CD8-positive, alpha-beta memory T cell (primary cell): ENCODE results near the gene DCLK1. TPM values are rescaled to one million over a fixed set of nuclear protein-coding genes. Genes with fewer than 3 reads are reported as not detected.

Experiments
- CTCF ChIA-PET: fragments of 350-600 bp; sonication (Branson Sonifier 250); formaldehyde crosslinking; loops from one replicate; lab custom pipeline; 2021; ENCODE audit warnings: antibody characterized with exemption; lab: Charles Lee
- POLR2A ChIA-PET: fragments of 350-600 bp; sonication (Branson Sonifier 250); formaldehyde crosslinking; loops from one replicate; lab custom pipeline; 2021; ENCODE audit warnings: antibody characterized with exemption; lab: Charles Lee
- DNase-seq, 5 donors: peaks; one replicate each; pipeline versions ENCODE4 v3.0.0 to v3.0.0-alpha.2; 2020 to 2022; ENCODE audit warnings: mixed read lengths in 1 of 5
- H3K27ac ChIP-seq: one replicate; pipeline ENCODE4 v1.7.0; 2013; ENCODE audit warnings: low read depth, mild to moderate bottlenecking, low read length, moderate library complexity
- H3K27me3 ChIP-seq: 2 replicates; pipeline ENCODE4 v1.7.0; 2013; ENCODE audit warnings: low read length, mild to moderate bottlenecking; ENCODE audit not compliant: insufficient read depth, poor library complexity, severe bottlenecking
- H3K36me3 ChIP-seq: 2 replicates; pipeline ENCODE4 v1.7.0; 2013; ENCODE audit warnings: mild to moderate bottlenecking, low read length, moderate library complexity; ENCODE audit not compliant: insufficient read depth
- H3K4me1 ChIP-seq: 2 replicates; pipeline ENCODE4 v1.7.0; 2013; ENCODE audit warnings: mild to moderate bottlenecking, low read length, moderate library complexity; ENCODE audit not compliant: insufficient read depth
- H3K4me3 ChIP-seq: 2 replicates; pipeline ENCODE4 v1.7.0; 2013; ENCODE audit warnings: mild to moderate bottlenecking, low read length
- H3K9me3 ChIP-seq: 2 replicates; pipeline ENCODE4 v1.7.0; 2013; ENCODE audit warnings: mild to moderate bottlenecking, low read length
- H3K27ac Mint-ChIP-seq, 8 donors: one replicate each; pipeline ENCODE4 v1.8.0; 2020 to 2021; ENCODE audit warnings: mixed read lengths in 8 of 8, mild to moderate bottlenecking in 6 of 8, inconsistent platforms in 3 of 8, moderate library complexity in 3 of 8
- H3K27me3 Mint-ChIP-seq, 2 donors: one replicate each; pipeline ENCODE4 v1.8.0; 2020 to 2021; ENCODE audit warnings: mixed read lengths in 2 of 2, mild to moderate bottlenecking in 1 of 2, moderate library complexity in 1 of 2
- H3K36me3 Mint-ChIP-seq, 3 donors: one replicate each; pipeline ENCODE4 v1.8.0; 2020 to 2021; ENCODE audit warnings: mixed read lengths in 3 of 3, inconsistent platforms in 1 of 3, mild to moderate bottlenecking in 1 of 3
- H3K4me1 Mint-ChIP-seq, 3 donors: one replicate each; pipeline ENCODE4 v1.8.0; 2020 to 2021; ENCODE audit warnings: mixed read lengths in 3 of 3, inconsistent platforms in 1 of 3, mild to moderate bottlenecking in 1 of 3
- H3K4me3 Mint-ChIP-seq, 7 donors: one replicate each; pipeline ENCODE4 v1.8.0; 2020 to 2021; ENCODE audit warnings: mixed read lengths in 7 of 7, mild to moderate bottlenecking in 6 of 7, moderate library complexity in 4 of 7, inconsistent platforms in 2 of 7
- H3K9me3 Mint-ChIP-seq, 5 donors: one replicate each; pipeline ENCODE4 v1.8.0; 2020 to 2022; ENCODE audit warnings: mixed read lengths in 5 of 5, mild to moderate bottlenecking in 3 of 5, moderate library complexity in 2 of 5, inconsistent platforms in 1 of 5
- polyA plus RNA-seq: library from polyadenylated mRNA; unstranded; fragments of 300-500 nt; fragmentation: Illumina TruSeq; gene quantifications from one replicate; pipeline ENCODE4 v1.2.3, GENCODE V29; 2021
- total RNA-seq, 2 experiments: library from RNA; stranded (reverse); gene quantifications; one replicate each; pipeline ENCODE4 v1.2.3, GENCODE V29; 2021

The DCLK1 gene
- total and polyA plus RNA-seq, 3 experiments from 2014 or later = not detected

GRCh38 chr13:35917252-35917941 is 213.8 kb downstream of the DCLK1 start:
- POLR2A ChIA-PET = no interaction called here
- no peaks in the 10 kb centered on the region for H3K4me1 ChIP-seq

DNA sequence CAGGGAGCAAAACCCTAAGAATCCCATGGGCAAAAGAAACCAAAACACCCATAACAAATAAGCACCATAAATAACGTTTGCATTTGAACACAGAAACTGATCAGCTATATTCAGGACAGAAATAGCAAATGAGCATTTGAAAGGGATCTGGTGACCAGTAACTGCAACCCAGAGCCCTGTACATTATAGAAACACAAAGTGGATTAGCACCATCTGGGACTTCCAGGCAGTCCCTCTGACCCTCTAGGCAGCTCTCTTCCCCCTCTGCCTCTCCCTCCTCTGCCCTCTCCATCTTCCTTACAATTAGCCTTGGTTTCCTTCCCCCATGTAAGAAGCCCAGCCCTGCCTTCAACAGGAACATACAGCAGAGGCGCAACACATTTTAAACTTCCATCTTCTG is 215.0 kb downstream of the DCLK1 start:
- Mint-ChIP-seq H3K27me3 (no peaks in the 10 kb centered on the region), H3K36me3 (no peaks in the 10 kb centered on the region), H3K4me3 (no peak overlapping the region), H3K27ac (no peak overlapping the region), H3K4me1 (no peaks in the 10 kb centered on the region), H3K9me3 (peaks cover 0 to 9% (median 3%) of the 10 kb centered on the region in 5 donors)
- no peaks in the 10 kb centered on the region for H3K27me3 ChIP-seq
- no peaks in the 10 kb centered on the region for H3K4me1 ChIP-seq
- no peaks in the 10 kb centered on the region for H3K36me3 ChIP-seq
- no peak for DNase-seq
- ChIA-PET CTCF (no interaction called here), POLR2A (no interaction called here)
- no peak overlapping the region for H3K4me3 ChIP-seq
- H3K9me3 ChIP-seq = no peaks in the 10 kb centered on the region
- no peak overlapping the region for H3K27ac ChIP-seq

More at GRCh38 chr13:35917252-35917941, 213.8 kb downstream of the DCLK1 start:
- Mint-ChIP-seq H3K9me3 (peaks cover 2 to 15% (median 5%) of the 10 kb centered on the region in 5 donors), H3K27ac (no peak overlapping the region), H3K4me3 (no peak overlapping the region), H3K4me1 (no peaks in the 10 kb centered on the region), H3K27me3 (no peaks in the 10 kb centered on the region), H3K36me3 (no peaks in the 10 kb centered on the region)
- no peaks in the 10 kb centered on the region for H3K27me3 ChIP-seq
- no peaks in the 10 kb centered on the region for H3K9me3 ChIP-seq
- CTCF ChIA-PET = no interaction called here
- no peak overlapping the region for H3K27ac ChIP-seq
- H3K36me3 ChIP-seq = no peaks in the 10 kb centered on the region
- no peak for DNase-seq
- H3K4me3 ChIP-seq = no peak overlapping the region

GRCh38 chr13:35914662-35915061 is 216.5 kb downstream of the DCLK1 start:
- H3K36me3 Mint-ChIP-seq = no peaks in the 10 kb centered on the region
- DNase-seq = no peak
- H3K27ac Mint-ChIP-seq = no peak overlapping the region
- no peak overlapping the region for H3K4me3 ChIP-seq
- ChIA-PET CTCF (no interaction called here), POLR2A (no interaction called here)
- no peaks in the 10 kb centered on the region for H3K4me1 Mint-ChIP-seq
- H3K4me3 Mint-ChIP-seq = no peak overlapping the region
- no peaks in the 10 kb centered on the region for H3K36me3 ChIP-seq
- H3K27me3 Mint-ChIP-seq = no peaks in the 10 kb centered on the region
- H3K27ac ChIP-seq = no peak overlapping the region
- no peaks in the 10 kb centered on the region for H3K4me1 ChIP-seq
- peaks cover 0 to 11% (median 2%) of the 10 kb centered on the region in 5 donors for H3K9me3 Mint-ChIP-seq
- no peaks in the 10 kb centered on the region for H3K27me3 ChIP-seq
- no peaks in the 10 kb centered on the region for H3K9me3 ChIP-seq

- Mint-ChIP-seq H3K27ac (no peak overlapping the region), H3K9me3 (peaks cover 0 to 11% (median 3%) of the 10 kb centered on the region in 5 donors), H3K4me1 (no peaks in the 10 kb centered on the region), H3K4me3 (no peak overlapping the region), H3K27me3 (no peaks in the 10 kb centered on the region), H3K36me3 (no peaks in the 10 kb centered on the region)
- Histone ChIP-seq H3K9me3 (no peaks in the 10 kb centered on the region), H3K36me3 (no peaks in the 10 kb centered on the region), H3K4me3 (no peak overlapping the region), H3K27me3 (no peaks in the 10 kb centered on the region), H3K4me1 (no peaks in the 10 kb centered on the region), H3K27ac (no peak overlapping the region)
- ChIA-PET CTCF (no interaction called here), POLR2A (no interaction called here)
- no peak for DNase-seq
These were observed 218.3 kb downstream of the DCLK1 start for GRCh38 chr13:35912841-35913240.

DNA sequence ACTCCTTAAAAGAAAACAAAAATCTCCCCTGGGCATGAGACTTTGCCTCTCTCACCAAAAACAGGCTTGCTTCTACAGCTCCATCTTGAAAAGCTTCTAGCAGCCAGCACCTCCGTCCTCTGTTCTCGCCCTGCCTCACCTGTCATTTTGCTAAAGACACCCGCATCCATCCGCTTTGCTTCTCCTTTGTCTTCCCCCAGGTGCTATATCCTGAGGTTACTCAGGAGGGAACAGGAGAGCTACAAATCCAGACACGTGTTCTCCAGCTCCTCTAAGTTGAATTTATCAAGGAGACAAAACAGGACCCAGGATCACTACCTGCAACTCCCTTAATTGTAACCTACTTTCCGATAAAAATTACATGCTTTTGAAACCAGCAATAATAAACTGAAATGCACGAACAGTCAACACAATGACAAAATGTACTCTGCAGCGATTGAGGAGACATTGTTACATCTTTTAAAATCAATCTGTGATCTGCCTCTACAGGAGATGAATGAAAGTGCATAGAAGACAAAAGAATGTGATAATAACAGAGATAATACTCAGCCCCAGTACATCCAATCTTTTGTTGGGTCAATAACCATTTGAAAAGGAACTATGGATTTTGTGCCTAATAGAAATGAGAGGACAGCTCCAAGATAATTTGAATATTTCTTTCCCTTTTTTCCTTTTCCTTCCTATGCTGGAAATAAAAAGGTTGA is 221.2 kb downstream of the DCLK1 start:
- Histone ChIP-seq H3K4me1 (no peaks in the 10 kb centered on the region), H3K27me3 (no peaks in the 10 kb centered on the region), H3K27ac (no peak overlapping the region), H3K36me3 (no peaks in the 10 kb centered on the region), H3K9me3 (no peaks in the 10 kb centered on the region), H3K4me3 (no peak overlapping the region)
- H3K4me3 Mint-ChIP-seq = no peak overlapping the region
- CTCF ChIA-PET = no interaction called here
- POLR2A ChIA-PET = no interaction called here
- peaks cover 0 to 15% (median 3%) of the 10 kb centered on the region in 5 donors for H3K9me3 Mint-ChIP-seq
- H3K36me3 Mint-ChIP-seq = no peaks in the 10 kb centered on the region
- no peak for DNase-seq
- H3K27ac Mint-ChIP-seq = no peak overlapping the region
- no peaks in the 10 kb centered on the region for H3K27me3 Mint-ChIP-seq
- no peaks in the 10 kb centered on the region for H3K4me1 Mint-ChIP-seq

GRCh38 chr13:35909091-35909490 is 222.1 kb downstream of the DCLK1 start:
- no peaks in the 10 kb centered on the region for H3K4me1 ChIP-seq
- H3K9me3 Mint-ChIP-seq = peaks cover 0 to 17% (median 3%) of the 10 kb centered on the region in 5 donors
- no peaks in the 10 kb centered on the region for H3K27me3 ChIP-seq
- H3K4me3 ChIP-seq = no peak overlapping the region
- POLR2A ChIA-PET = no interaction called here
- H3K9me3 ChIP-seq = no peaks in the 10 kb centered on the region
- no peaks in the 10 kb centered on the region for H3K27me3 Mint-ChIP-seq
- DNase-seq = no peak
- H3K36me3 Mint-ChIP-seq = no peaks in the 10 kb centered on the region
- no peaks in the 10 kb centered on the region for H3K4me1 Mint-ChIP-seq
- H3K27ac Mint-ChIP-seq = no peak overlapping the region
- H3K27ac ChIP-seq = no peak overlapping the region
- no peaks in the 10 kb centered on the region for H3K36me3 ChIP-seq
- CTCF ChIA-PET = no interaction called here
- H3K4me3 Mint-ChIP-seq = no peak overlapping the region

DNA sequence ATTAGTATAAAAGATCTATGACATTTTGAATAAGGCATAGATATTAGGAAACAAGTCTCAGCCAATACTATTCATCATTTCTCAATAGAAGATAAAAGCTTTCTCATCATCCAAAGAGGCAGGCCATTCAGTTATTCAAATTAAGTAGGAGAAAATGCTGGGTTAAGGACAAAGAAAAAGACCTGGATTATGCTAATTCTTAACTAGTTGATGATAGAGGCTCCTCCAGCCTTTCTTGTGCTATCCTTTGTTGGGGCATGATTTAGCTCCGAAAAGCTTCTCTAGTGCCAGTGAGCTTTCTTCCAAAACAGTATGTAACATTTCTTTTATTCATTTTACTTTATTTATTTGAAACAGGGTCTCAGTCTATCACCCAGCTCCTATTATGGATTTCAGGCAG is 223.0 kb downstream of the DCLK1 start:
- H3K4me3 Mint-ChIP-seq = no peak overlapping the region
- Histone ChIP-seq H3K27ac (no peak overlapping the region), H3K4me1 (no peaks in the 10 kb centered on the region), H3K27me3 (no peaks in the 10 kb centered on the region), H3K9me3 (no peaks in the 10 kb centered on the region), H3K4me3 (no peak overlapping the region), H3K36me3 (no peaks in the 10 kb centered on the region)
- H3K9me3 Mint-ChIP-seq = peaks cover 0 to 13% (median 5%) of the 10 kb centered on the region in 5 donors
- no peaks in the 10 kb centered on the region for H3K27me3 Mint-ChIP-seq
- H3K36me3 Mint-ChIP-seq = no peaks in the 10 kb centered on the region
- DNase-seq = no peak
- ChIA-PET POLR2A (no interaction called here), CTCF (no interaction called here)
- H3K4me1 Mint-ChIP-seq = no peaks in the 10 kb centered on the region
- H3K27ac Mint-ChIP-seq = no peak overlapping the region

DNA sequence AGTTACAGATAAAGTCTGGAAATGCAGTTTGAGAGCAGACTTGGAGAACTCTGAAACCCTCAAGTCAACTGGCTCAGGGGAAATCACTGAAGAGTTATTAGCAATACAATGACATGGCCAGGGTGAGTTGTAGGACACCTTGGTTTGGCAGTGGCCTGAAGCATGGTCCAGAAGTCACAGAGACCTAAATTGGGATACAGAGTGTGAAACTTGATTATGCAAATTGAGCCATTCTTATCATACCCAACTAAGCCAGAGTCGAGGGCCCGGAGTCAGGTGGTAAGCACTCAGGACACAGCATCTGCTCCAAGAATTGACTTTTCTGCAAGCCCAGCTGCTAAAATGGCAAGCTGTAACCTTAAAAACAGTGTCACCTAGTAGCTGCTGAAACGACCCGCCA is 224.5 kb downstream of the DCLK1 start:
- Histone ChIP-seq H3K36me3 (no peaks in the 10 kb centered on the region), H3K27ac (no peak overlapping the region), H3K4me3 (no peak overlapping the region), H3K4me1 (no peaks in the 10 kb centered on the region), H3K9me3 (no peaks in the 10 kb centered on the region), H3K27me3 (no peaks in the 10 kb centered on the region)
- DNase-seq = no peak
- H3K4me3 Mint-ChIP-seq = no peak overlapping the region
- CTCF ChIA-PET = no interaction called here
- H3K4me1 Mint-ChIP-seq = no peaks in the 10 kb centered on the region
- H3K27ac Mint-ChIP-seq = no peak overlapping the region
- peaks cover 0 to 11% (median 3%) of the 10 kb centered on the region in 5 donors for H3K9me3 Mint-ChIP-seq
- POLR2A ChIA-PET = no interaction called here
- H3K27me3 Mint-ChIP-seq = no peaks in the 10 kb centered on the region
- no peaks in the 10 kb centered on the region for H3K36me3 Mint-ChIP-seq
